GM12878 (cell line): ENCODE results near the gene ZBTB34. TPM values are rescaled to one million over a fixed set of nuclear protein-coding genes. Genes with fewer than 3 reads are reported as not detected.

Experiments used
- ATAC-seq: fragments of 200-7000 bp; cut with Tn5 transposase; 3 replicates; pipeline ENCODE4 v1.9.1; 2020; ENCODE audit warnings: mild to moderate bottlenecking, moderate library complexity
- BruUV-seq: library from RNA; stranded (reverse); fragments of 400-500 nt; replicated peaks from 2 replicates; lab custom pipeline; 2021; lab: Mats Ljungman, UMichigan
- CTCF ChIA-PET: fragments of 300-600 bp; sonication (Branson Sonifier 250); formaldehyde crosslinking; extraction: SDS; loops from one replicate; lab custom pipeline; 2021; ENCODE audit warnings: inconsistent platforms; lab: Yijun Ruan, JAX
- POLR2A ChIA-PET: fragments of 350-600 bp; formaldehyde crosslinking; extraction: SDS; loops from one replicate; lab custom pipeline; 2021; ENCODE audit warnings: inconsistent platforms; lab: Charles Lee
- RAD21 ChIA-PET: fragments of 300-600 bp; sonication (Branson Sonifier 250); formaldehyde crosslinking; loops from one replicate; lab custom pipeline; 2023; ENCODE audit warnings: antibody characterized with exemption; ENCODE audit not compliant: unreplicated experiment; lab: Charles Lee
- SMC1A ChIA-PET: fragments of 300-600 bp; sonication (Branson Sonifier 250); formaldehyde crosslinking; loops from one replicate; lab custom pipeline; 2023; ENCODE audit not compliant: unreplicated experiment, uncharacterized antibody; lab: Charles Lee
- DNase-seq: peaks from one replicate; pipeline ENCODE4 v3.0.0-alpha.2; 2011; ENCODE audit warnings: low read depth, low spot score
- FAIRE-seq: peaks from 3 replicates; lab custom pipeline; 2011; peaks lifted over from hg19 to GRCh38; lab: Jason Lieb, UNC
- H2AFZ ChIP-seq: 2 replicates; pipeline ENCODE4 v1.6.0; 2011; ENCODE audit warnings: low read depth, low read length, control low read depth; ENCODE audit not compliant: control insufficient read depth
- H3K27ac ChIP-seq: 2 replicates; pipeline ENCODE4 v1.5.1; 2011; ENCODE audit warnings: control low read depth; ENCODE audit not compliant: control insufficient read depth, insufficient read depth
- H3K27me3 ChIP-seq, 2 experiments: replicated peaks in 1 of 2; 2 replicates each; pipeline versions ENCODE4 v1.6.0 to v1.6.1; 2011; ENCODE audit warnings: low read length in 1 of 2; ENCODE audit not compliant: control insufficient read depth in 2 of 2, insufficient read depth in 2 of 2
- H3K36me3 ChIP-seq, 2 experiments: 2 replicates each; pipeline ENCODE4 v1.5.1; 2011; ENCODE audit warnings: low read length in 1 of 2; ENCODE audit not compliant: control insufficient read depth in 2 of 2, insufficient read depth in 2 of 2
- H3K4me1 ChIP-seq: 2 replicates; pipeline ENCODE4 v1.6.1; 2011; ENCODE audit warnings: mild to moderate bottlenecking, low read length, moderate library complexity, mixed read lengths; ENCODE audit not compliant: control insufficient read depth, insufficient read depth
- H3K4me2 ChIP-seq: 2 replicates; pipeline ENCODE4 v1.6.0; 2011; ENCODE audit warnings: control low read depth; ENCODE audit not compliant: control insufficient read depth, insufficient read depth
- H3K4me3 ChIP-seq: fragments of 200-600 bp; sonication (generic); 2 replicates; pipeline ENCODE4 v1.5.1; 2016
- H3K79me2 ChIP-seq: 2 replicates; pipeline ENCODE4 v1.6.0; 2011; ENCODE audit warnings: low read length; ENCODE audit not compliant: control insufficient read depth, insufficient read depth
- H3K9ac ChIP-seq: 2 replicates; pipeline ENCODE4 v1.8.0; 2011; ENCODE audit warnings: low read length, control low read depth, mixed read lengths; ENCODE audit not compliant: control insufficient read depth, insufficient read depth
- H3K9me3 ChIP-seq: replicated peaks from 3 replicates; pipeline ENCODE4 v1.5.1; 2011; ENCODE audit warnings: mild to moderate bottlenecking, low read length; ENCODE audit not compliant: control insufficient read depth, insufficient read depth
- H4K20me1 ChIP-seq: 2 replicates; pipeline ENCODE4 v1.6.0; 2011; ENCODE audit not compliant: control insufficient read depth, insufficient read depth
- BRCA1 ChIP-seq: IDR thresholded peaks from 2 replicates; pipeline ENCODE4 v1.6.1; 2011; ENCODE audit warnings: low read depth, low read length, improper control_type of control experiment
- CREM ChIP-seq: IDR thresholded peaks from 2 replicates; pipeline ENCODE4 v1.6.1; 2014; ENCODE audit warnings: antibody characterized with exemption, low read depth
- E2F4 ChIP-seq: IDR thresholded peaks from 2 replicates; pipeline ENCODE4 v1.6.1; 2012; ENCODE audit warnings: low read depth, low read length, improper control_type of control experiment
- NR2F1 ChIP-seq: fragments of 450-650 bp; conservative IDR thresholded peaks from 2 replicates; pipeline ENCODE4 v1.6.1; 2017; ENCODE audit warnings: mild to moderate bottlenecking
- PAX8 ChIP-seq: fragments of 450-650 bp; IDR thresholded peaks from 2 replicates; pipeline ENCODE4 v1.6.1; 2017; ENCODE audit warnings: mild to moderate bottlenecking, moderate library complexity
- PRDM15 ChIP-seq: fragments of 450-650 bp; formaldehyde crosslinking; IDR thresholded peaks from 2 replicates; pipeline ENCODE4 v1.4.0; 2020; ENCODE audit warnings: mild to moderate bottlenecking, moderate library complexity
- SRF ChIP-seq, 2 experiments: IDR thresholded peaks; 2 replicates each; pipeline ENCODE4 v1.6.1; 2011; ENCODE audit warnings: low read depth in 2 of 2, low read length in 2 of 2, mild to moderate bottlenecking in 1 of 2, moderate library complexity in 1 of 2
- TCF12 ChIP-seq: IDR thresholded peaks from 2 replicates; pipeline ENCODE4 v1.6.1; 2011; ENCODE audit warnings: low read depth, mild to moderate bottlenecking, low read length
- ZNF592 ChIP-seq: fragments of 450-650 bp; IDR thresholded peaks from 2 replicates; pipeline ENCODE4 v1.6.1; 2017; ENCODE audit warnings: mild to moderate bottlenecking, moderate library complexity
- WGBS: methylation state at CpG from one replicate; pipeline ENCODE4 v1.1.6; 2016; ENCODE audit warnings: low lambda C conversion rate; ENCODE audit not compliant: insufficient replicate concordance, insufficient coverage; ENCODE audit errors: missing lambda C conversion rate; 5-methylcytosine and 5-hydroxymethylcytosine counted together
- in situ Hi-C: fragments of 300-500 bp; cut with MboI; formaldehyde crosslinking; loops from 9 replicates; pipeline ENCODE4 v1.14.3; 2018; ENCODE audit warnings: mixed read lengths
- intact Hi-C: fragments of 100-400 bp; cut with micrococcal nuclease; formaldehyde crosslinking; loops from one replicate; pipeline ENCODE4 v1.14.2; 2022; ENCODE audit not compliant: unreplicated experiment
- polyA plus RNA-seq, 11 experiments: library from polyadenylated mRNA; depleted of rRNA in 4 of 11; unstranded in 6 of 11; stranded (reverse) in 5 of 11; fragments of >200 nt; fragmentation: Nextera tagmentation in 4 of 11; fragmentation: Illumina TruSeq in 1 of 11; extraction: Ambion mirVana in 4 of 11; extraction: Trizol in 1 of 11; gene quantifications; 1 replicate in 1 of 11; 2 replicates in 10 of 11; pipeline versions ENCODE4 v1.2.1 to v1.2.3, GENCODE V29; 2011 to 2016; ENCODE audit warnings: inconsistent platforms in 2 of 11, missing spikeins in 2 of 11, low read depth in 1 of 11
- total RNA-seq, 4 experiments: library from RNA; depleted of rRNA in 3 of 4; stranded (reverse); fragments of >200 nt in 3 of 4; fragmentation: Illumina TruSeq in 1 of 4; extraction: Trizol in 1 of 4; gene quantifications; 2 replicates each; pipeline versions ENCODE4 v1.2.1 to v1.2.3, GENCODE V29; 2013 to 2021
- TF ChIP-seq, protein P1 (sequence below): IDR thresholded peaks from 2 replicates; pipeline ENCODE4 v1.6.1; 2012; ENCODE audit warnings: mild to moderate bottlenecking, low read depth, low read length

Gene ZBTB34
- total and polyA plus RNA-seq, 10 of the 15 experiments (the other 5 are each of a cell fraction or from before 2014, with no cell fraction given) = 0.71 to 11.3 (median 3.8) TPM

DNA sequence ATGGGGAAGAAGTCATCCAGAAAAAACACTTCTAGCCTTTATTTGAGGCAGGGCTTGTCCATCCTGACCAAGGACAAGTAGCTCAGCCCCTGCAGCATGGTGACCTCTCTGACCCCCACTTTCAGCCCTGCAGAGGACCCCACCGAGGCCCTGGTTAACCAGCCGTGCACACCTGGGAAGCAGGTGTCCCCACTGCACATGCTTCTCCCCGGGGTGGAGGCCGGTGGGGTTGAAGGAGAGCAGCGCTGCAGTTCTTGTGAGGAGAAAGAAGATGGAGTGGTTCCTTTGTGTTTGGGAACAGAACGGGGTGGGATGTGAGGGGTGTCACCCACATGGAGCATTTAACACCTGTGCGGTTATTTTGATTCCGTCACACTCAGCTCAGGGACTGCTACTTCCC, 21.1 kb upstream of the ZBTB34 start:
- intact Hi-C loops = loop anchor here (2.0 kb wide), 1 partner anchor 34 kb away; the partner anchor contains the start of gene ZBTB43
- peak overlapping the region; percentile 32 for H3K4me2 ChIP-seq
- WGBS = 11% methylated on average over 8 of the region's 8 CpGs
- FAIRE-seq (no peak), DNase-seq (no peak), ATAC-seq (peak; percentile 2; the same call in 2 of the 3 replicates)
- peak overlapping the region; percentile 91 for H3K27ac ChIP-seq
- no peaks in the 10 kb centered on the region for H3K27me3 ChIP-seq
- BruUV-seq = no TSS peak
- peaks cover 0 to 12% of the 10 kb centered on the region in 2 experiments; a peak in 3 of 4 replicates for H3K36me3 ChIP-seq
- H2AFZ ChIP-seq = no peak overlapping the region
- H4K20me1 ChIP-seq = no peaks in the 10 kb centered on the region; the same call in 1 of the 2 replicates
- in situ Hi-C loops = no loop called here
- H3K4me1 ChIP-seq = peaks cover 61% of the 10 kb centered on the region
- ChIA-PET POLR2A (interaction anchor here (0.6 to 3.2 kb wide), 11 partner anchors 10 to 93 kb away, joined by 3 to 26 read pairs (median 5); partner anchors contain the start of genes ZBTB34 and ZBTB43), CTCF (interaction anchor here (0.8 to 2.6 kb wide), 8 partner anchors 20 to 166 kb away, joined by 3 to 16 read pairs (median 8); partner anchors contain the start of genes ZBTB34 and ZBTB43), SMC1A (interaction anchor here (0.8 to 4.7 kb wide), 10 partner anchors 10 to 1018 kb away, joined by 3 to 35 read pairs (median 4); partner anchors contain the start of gene ZBTB43), RAD21 (interaction anchor here (0.8 to 2.6 kb wide), 13 partner anchors 19 to 344 kb away, joined by 3 to 25 read pairs (median 5); partner anchors contain the start of gene ZBTB43)
- H3K9ac ChIP-seq = 0 out of 2 replicates have a peak overlapping the region, but pooled peaks have one; percentile 15
- H3K79me2 ChIP-seq = peaks cover 28% of the 10 kb centered on the region
- H3K9me3 ChIP-seq = no peaks in the 10 kb centered on the region
- H3K4me3 ChIP-seq = no peak overlapping the region
- TF ChIP-seq SRF (IDR thresholded peaks at IDR 0.05; ENCODE audit: low read depth in 2 of 2, low read length in 2 of 2) (no peak), TCF12 (0 out of 2 replicates have a peak, but pooled peaks have one; percentile 18), PRDM15 (no peak), PAX8 (no peak), CREM (no peak), E2F4 (no peak), BRCA1 (no peak), NR2F1 (peak; percentile 53; the same call in 1 of the 2 replicates), ZNF592 (no peak)
- TF ChIP-seq, protein P1, sequence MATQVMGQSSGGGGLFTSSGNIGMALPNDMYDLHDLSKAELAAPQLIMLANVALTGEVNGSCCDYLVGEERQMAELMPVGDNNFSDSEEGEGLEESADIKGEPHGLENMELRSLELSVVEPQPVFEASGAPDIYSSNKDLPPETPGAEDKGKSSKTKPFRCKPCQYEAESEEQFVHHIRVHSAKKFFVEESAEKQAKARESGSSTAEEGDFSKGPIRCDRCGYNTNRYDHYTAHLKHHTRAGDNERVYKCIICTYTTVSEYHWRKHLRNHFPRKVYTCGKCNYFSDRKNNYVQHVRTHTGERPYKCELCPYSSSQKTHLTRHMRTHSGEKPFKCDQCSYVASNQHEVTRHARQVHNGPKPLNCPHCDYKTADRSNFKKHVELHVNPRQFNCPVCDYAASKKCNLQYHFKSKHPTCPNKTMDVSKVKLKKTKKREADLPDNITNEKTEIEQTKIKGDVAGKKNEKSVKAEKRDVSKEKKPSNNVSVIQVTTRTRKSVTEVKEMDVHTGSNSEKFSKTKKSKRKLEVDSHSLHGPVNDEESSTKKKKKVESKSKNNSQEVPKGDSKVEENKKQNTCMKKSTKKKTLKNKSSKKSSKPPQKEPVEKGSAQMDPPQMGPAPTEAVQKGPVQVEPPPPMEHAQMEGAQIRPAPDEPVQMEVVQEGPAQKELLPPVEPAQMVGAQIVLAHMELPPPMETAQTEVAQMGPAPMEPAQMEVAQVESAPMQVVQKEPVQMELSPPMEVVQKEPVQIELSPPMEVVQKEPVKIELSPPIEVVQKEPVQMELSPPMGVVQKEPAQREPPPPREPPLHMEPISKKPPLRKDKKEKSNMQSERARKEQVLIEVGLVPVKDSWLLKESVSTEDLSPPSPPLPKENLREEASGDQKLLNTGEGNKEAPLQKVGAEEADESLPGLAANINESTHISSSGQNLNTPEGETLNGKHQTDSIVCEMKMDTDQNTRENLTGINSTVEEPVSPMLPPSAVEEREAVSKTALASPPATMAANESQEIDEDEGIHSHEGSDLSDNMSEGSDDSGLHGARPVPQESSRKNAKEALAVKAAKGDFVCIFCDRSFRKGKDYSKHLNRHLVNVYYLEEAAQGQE = no peak
